Measurements from ENCODE around the gene SCO1.
A peak's percentile ranks its signal among the peaks of the same experiment; 100 is the strongest.
"Not testable (repeated sequence)": the region's sequence is repeated elsewhere in the genome, so short reads cannot be mapped to it uniquely, and the experiment has no call there.

The SCO1 gene

DNA sequence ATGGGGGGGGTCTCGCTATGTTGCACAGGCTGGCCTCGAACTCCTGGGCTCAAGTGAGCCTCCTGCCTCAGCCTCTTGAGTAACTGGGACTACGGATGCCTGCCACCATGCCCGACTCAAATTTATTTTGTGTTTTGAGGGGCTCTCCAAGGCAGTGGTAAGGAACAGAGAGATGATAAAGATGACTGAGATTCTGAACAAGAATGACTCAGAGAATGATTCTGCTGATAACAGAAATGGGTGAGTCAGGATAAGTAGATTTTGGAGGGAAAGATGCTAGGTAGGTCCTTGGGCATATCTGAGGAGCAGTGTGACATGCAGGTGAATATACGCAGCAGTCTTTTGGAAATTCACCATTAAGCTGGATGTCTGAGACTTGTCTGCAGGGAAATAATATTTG lies 29.9 kb upstream of the SCO1 start:
- FAIRE-seq = no peak
- no peak for DNase-seq (ENCODE audit: insufficient read length, low spot score)

DNA sequence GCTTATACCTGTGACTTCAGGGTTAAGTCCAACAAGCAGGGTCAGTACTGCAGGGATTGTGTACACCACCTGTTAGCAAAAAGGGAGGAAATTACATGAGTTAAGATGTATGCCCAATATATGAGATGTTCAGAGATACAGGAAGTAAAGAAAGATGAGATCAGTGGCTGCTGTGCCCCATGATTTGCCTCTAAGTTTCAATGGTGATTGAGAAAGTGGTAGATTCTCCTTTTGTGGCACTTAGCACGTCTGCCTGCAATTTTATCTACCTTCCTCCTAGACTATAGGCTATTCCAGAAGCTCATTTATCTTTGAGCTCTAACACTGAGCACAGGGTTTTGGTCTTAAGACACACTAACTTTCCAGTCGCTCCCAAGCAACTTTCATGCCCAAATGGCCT lies 28.9 kb upstream of the SCO1 start:
- no peak for DNase-seq (ENCODE audit: insufficient read length, low spot score)
- no peak for FAIRE-seq

DNA sequence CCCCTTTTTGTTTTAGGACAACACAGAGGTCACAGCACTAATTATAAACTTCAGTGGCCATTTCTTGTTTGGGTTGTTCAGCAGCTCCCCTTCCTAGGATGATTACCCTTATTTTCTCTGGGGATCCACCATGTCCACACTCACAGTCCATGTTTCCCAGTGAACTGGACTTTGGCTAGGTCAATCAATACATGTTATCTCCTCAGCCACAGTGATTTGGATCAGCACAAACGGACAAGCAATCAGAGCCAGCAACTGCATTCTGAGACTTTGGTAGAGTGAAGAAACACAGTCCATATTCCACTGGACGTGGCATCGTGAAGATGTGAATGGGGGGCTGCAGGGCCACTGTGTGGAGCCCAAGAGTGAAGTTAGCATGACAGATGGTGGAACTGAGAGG lies 27.9 kb upstream of the SCO1 start:
- FAIRE-seq (no peak), DNase-seq (ENCODE audit: insufficient read length, low spot score) (no peak)

DNA sequence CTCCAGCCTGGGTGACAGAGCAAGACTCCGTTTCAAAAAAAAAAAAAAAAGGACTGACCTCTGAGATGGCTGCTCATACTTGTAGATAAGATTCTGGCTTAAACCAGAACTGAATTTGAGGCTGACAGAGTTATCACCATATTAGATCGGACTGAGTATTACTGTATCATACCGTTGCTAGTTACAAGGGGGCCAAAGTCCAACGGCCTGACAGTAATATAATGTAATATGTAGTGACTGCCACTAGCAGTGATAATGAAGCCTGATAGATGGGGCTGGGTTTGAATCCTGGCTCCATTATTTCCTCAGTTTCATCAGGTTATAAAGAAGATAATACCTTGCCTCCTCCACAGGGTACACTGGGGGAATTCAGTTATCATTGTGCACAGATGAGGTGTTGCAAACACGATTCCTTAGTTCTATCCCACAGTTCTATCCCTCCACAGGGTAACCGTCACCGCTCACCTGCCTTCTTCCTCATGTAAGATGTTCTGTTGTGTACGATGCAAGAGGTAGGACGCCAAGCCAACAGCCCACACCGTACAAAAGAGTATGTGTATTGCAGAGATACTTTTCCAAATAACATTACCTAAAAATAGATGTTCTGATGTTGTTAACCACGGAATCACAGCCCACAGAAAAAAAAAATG lies 27.3 kb upstream of the SCO1 start:
- FAIRE-seq = no peak
- no peak for DNase-seq (ENCODE audit: insufficient read length, low spot score)

DNA sequence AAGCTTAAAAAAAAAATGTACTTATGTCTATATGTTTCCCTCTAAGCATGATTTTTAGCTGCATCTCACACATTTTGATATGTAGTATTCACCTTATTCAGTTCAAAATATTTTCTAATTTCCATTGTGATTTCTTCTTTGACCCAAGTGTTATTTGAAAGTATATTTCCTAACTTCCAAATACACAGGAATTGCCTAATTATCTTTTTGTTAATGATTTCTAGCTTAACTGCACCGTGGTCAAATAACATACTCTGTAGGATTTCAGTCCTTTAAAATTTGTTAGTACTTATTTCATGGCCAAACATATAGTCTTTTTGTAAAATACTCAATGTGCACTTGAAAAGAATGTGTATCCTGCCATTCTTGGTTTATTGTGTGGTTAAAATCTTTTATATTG lies 21.2 kb upstream of the SCO1 start:
- FAIRE-seq (no peak), DNase-seq (ENCODE audit: insufficient read length, low spot score) (no peak)

DNA sequence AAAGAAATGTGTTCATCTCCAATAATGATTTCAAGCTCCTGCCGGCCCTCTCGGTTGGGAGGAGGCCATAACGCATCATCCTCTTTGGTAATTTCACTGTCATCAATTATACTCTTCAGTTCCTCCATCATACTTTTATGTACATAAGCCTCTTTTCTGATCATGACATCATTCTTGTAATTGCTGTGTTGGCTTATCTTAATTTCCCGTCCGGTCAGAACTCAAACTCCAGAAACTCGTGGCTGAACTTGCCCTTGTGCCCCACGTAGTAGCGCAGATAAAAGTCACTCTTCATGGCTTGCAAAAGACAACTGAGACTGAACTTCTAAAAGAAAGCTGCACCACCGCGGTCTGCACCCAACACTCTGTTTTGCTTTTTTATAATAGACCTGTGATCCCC lies 18.9 kb upstream of the SCO1 start:
- DNase-seq (ENCODE audit: insufficient read length, low spot score) (no peak), FAIRE-seq (no peak)

DNA sequence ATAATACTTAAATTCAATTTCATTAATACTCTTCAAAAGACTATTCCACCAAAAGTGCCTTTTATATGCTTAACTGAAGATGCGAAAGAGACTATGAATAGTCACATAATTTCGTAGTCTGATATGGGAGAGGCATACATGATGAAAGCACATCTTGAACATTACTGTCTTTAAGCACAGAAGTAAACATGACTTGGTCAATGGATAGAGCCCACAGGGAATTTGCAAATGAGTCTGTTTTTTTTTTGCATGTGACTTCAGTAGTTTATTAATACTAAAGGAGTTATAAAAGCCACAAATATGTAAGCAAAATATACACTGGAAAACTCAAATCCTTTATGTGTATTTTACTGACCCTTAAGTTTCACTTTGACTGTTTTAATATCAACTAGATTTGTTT lies 16.0 kb upstream of the SCO1 start:
- FAIRE-seq (no peak), DNase-seq (ENCODE audit: insufficient read length, low spot score) (no peak)

DNA sequence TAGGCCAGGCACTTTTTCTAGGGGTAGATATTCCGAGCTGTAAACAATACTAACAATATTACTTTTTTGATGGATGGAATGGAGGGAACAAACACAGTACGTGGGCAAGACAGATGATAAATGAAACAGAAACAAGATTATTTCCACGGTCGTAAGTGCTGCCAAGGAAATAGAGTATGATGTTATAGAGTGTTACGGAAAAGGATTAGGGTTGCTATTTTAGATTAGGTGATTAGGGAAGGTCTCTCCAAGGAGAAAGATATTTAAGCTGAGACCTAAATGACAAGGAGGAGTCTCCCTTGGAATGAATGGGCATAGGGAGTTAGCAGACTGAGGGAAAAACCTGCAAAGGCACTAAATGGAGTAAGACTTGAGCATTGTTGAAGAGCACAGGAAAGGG lies 8.4 kb upstream of the SCO1 start:
- no peak for DNase-seq (ENCODE audit: insufficient read length, low spot score)
- no peak for FAIRE-seq

DNA sequence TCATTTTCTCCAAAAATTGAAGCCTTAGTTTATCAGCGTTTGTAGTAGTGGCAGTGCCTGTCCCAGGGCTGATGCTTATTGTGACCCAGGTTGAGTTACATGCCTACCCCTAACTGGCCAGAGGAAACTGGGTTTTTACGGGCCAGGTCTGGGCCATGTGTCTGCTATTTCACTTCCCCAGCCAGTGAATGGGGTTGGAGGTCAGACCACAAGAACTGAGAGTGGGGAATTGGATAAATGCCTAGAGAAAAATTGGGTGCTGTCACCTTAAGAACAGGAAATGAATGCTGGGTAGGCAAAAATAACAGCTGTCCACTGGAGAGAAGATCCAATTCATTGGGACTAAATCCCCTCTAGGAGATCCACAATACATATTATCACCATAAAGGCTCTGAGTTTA lies 5.2 kb upstream of the SCO1 start:
- FAIRE-seq (no peak), DNase-seq (ENCODE audit: insufficient read length, low spot score) (no peak)

DNA sequence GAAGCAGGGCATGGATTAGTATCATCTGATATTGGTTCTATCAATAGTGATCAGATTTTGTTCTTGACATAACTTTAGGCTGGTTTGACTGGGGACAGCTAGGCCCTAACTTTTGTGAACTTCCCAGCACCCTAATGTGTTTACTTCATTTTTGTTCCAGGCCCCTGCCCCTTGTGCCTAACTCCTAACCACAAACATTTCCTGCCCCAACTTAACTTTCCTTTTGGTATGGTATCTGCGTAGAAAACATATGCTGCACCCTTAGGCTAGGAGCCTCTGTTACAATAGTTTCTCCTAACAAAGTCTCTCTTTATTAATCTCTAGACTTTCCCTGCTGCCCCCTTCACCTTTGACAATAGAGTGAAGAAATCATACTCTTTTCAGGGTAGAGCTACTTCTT lies 2.5 kb upstream of the SCO1 start:
- no peak for FAIRE-seq
- DNase-seq (ENCODE audit: insufficient read length, low spot score) = no peak

DNA sequence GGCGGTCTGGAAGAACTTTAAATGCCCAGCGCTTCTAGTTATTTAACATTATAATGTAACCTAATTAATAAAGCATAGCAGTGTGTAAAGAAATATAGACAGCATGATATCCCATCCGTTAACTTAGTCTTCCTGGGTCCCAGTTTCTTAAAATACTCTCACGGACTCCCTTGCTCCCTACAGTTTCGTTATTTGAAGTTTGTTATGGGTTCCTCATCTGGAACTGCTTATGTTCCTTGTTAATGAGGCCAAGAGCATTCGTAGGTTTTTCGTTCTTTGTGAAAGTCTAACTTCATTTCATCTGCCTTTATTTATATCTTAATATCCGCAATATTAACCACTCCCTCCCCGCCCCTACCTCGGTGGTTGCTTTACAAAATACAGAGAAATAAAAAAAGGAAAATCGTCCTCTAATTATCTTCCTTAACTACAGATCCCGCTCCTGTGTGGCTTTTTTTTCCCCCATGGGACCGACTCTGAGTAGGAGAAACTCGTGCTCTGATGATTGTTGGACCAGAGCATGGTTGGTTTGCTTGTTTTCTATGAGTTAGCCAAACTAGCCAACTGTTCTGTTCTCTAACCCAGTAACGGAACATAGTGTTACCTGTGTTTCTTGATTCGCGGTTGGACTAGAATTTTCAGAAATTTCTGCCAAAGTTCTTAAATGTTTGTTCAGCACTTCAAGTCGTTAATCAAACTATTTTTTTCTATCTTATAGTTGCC lies 924 bp upstream of the SCO1 start:
- DNase-seq (ENCODE audit: insufficient read length, low spot score) (no peak), FAIRE-seq (peak; percentile 80)

DNA sequence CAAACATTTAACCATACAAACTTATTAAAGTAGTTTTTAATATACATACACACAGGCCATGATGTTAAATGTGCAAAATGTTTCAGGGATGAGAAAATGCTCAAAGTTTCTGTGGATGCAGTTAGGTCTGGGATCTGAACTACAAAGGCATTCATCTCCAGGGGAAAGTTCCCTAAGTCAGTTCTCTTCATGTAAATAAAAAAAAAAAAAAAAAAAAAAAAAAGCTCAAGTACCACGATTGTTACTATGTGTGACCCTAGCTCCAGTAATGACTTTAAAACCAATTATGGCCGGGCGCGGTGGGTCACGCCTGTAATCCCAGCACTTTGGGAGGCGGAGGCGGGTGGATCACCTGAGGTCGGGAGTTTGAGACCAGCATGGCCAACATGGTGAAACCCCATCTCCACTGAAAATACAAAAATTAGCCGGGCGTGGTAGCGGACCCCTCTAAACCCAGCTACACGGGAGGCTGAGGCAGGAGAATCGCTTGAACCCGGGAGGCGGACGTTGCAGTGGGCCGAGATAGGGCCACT lies 1.4 kb downstream of the SCO1 start:
- FAIRE-seq; DNase-seq (ENCODE audit: insufficient read length, low spot score): not testable (repeated sequence)

DNA sequence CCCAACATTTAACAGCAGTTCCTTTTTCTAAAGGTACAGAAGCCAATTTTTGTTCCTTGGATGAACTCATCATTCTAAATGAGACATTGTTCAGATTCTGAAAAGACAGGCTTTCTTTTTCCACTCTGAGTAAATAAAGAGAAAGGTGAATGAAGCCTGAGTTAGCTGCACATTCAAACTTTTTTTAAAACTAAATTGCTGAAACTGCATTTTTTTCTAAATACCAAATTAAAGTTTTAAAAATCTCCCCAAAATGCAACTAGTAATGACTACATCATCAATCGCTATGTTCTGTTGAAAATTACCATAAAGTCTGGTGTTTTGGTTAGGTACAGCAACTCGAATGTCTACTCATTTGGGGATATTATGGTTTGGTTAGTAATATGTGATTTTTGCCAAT lies 9.8 kb downstream of the SCO1 start:
- FAIRE-seq (no peak), DNase-seq (ENCODE audit: insufficient read length, low spot score) (no peak)

DNA sequence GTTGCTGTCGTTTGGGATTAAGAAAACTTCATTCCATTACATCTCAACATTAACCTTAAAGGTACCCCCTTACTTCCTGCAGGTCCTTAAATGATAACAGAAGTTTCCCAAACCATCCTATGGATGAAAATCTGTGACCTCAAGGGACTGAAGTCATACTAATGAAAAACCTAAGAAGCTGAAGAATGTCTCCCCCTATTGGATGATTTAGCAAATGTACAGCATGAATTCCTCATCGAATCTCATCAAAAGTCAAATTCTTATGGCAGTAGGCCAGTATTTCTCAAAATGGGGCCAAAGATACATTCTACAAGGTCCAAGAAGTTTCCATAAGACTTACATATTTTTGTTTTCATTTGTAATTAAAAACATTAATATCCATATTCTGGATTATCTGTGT lies 13.5 kb downstream of the SCO1 start:
- FAIRE-seq (peak; percentile 78), DNase-seq (ENCODE audit: insufficient read length, low spot score) (no peak)

DNA sequence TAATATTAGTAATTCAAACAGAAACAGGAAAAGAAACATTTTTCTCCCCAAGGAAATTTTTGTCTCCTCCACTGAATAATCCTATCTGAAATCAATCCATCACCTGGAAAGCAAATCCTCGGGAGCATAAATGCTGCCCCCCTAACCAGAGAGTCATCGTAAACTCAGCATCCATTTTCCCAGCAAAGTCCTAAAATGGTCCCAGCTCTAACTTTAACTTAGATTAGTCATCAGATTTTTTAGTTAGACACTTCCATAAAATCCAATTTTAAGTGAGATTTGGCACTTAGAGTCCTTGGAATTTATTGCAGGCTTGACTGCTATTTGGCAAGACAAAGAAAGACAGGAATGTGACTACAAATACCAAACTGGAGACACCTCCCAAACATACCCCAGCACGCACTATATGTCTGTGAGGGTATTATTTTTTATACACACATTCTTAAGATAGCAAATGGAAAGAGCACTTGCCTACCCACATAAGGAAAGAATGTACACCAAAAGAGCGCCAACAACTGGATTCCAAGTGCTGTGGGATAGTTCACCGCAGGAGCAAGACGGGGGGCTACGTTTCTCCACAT lies 15.4 kb downstream of the SCO1 start:
- FAIRE-seq = no peak
- DNase-seq (ENCODE audit: insufficient read length, low spot score) = no peak

DNA sequence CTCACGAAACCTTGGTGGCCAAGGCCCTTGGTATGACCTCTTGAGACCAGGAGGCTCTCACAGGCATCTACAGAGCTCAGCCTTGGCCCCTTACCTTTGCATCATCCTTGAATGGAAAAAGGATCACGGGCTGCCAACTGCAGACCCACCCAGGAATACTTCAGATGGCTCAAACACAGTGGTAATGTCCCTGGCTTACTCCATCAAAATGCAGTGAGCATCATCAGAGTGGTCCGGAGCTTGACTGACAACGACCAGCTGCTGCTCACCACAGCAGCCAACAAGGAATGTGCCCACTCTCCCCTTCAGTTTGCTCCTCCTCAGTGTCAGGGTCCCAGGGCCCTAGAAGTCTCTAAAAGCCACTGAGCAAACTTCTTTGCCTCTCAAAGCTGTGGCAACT lies 22.6 kb downstream of the SCO1 start:
- FAIRE-seq = no peak

DNA sequence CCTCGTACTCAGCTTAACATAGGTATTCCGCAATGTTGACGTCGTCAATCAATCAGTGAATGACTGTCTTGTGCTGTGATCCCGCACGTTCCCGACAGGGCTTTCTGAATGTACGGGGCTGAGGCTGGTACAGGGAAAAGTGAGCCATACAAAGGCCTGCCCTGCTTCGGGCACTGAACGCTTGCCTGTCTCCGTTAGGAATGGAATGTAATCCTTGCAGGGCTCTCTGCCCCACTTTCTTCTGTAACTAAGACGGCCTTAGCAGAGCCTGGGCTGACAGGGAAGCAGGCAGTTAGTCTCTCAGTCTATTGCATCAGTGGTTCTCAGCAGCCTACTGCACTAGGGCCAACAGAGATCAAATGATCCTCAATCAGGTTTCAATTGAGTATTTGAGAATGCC lies 24.0 kb downstream of the SCO1 start:
- FAIRE-seq = no peak
- DNase-seq (ENCODE audit: insufficient read length, low spot score) = no peak

More for the DNA sequence above, 22.6 kb downstream of the SCO1 start:
- no peak for DNase-seq (ENCODE audit: insufficient read length, low spot score)

DNA sequence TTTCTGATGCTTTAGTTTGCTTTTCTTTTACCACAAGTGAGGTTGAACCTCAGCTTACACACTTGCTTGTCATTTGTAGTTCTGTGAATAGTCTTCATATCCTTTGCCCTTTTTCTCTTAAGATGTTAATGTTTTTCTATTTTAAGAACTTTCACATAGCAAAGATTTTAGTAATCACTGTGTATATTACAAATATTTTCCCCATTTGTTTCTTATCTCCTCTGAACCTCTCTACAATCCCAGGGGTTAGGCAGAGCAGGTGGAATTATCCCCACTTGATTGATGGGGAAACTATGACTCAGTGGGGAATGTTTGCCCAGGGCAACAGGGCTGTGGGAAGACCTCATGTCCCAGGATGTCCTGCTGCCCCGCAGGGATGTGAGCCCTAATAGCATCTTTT lies 28.6 kb downstream of the SCO1 start:
- DNase-seq (ENCODE audit: insufficient read length, low spot score) = no peak
- FAIRE-seq = no peak

DNA sequence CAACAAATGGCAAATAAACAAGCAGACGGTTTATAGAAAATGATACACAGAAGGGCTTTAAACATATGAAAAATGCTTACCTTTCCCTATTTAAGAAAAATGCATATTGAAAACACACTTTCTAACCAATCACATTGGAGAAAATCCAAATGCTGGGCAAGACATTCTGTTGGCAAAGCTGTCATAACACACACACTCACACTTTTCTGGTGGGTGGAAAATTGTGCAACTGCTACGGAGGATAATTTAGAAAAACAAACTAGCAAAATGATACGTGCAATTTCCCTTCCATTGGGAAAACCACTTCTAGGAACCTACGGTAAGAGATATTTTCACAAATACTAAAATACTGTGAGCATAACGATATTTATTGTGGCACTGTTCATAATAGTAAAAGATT lies 30.4 kb downstream of the SCO1 start:
- no peak for FAIRE-seq
- DNase-seq (ENCODE audit: insufficient read length, low spot score) = no peak

DNA sequence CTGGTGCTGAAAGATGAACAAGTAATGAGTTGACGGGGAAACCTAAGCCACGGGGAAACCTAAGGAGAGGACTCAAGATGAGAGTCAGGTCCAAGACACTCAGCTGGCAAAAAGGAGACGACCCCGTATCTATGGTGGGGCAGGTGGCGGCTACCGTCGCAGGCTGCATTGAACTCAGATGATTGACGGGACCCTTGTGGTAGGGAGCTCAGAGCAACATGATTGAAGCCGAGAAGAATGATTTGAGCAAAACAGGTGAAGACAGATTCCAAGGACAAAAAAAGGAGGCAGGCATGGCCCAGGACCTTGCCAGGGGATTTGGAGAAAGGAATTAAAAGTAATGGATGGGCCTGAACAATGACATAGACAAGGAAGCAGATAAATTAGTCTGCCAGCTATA lies 32.8 kb downstream of the SCO1 start:
- no peak for DNase-seq (ENCODE audit: insufficient read length, low spot score)
- no peak for FAIRE-seq

DNA sequence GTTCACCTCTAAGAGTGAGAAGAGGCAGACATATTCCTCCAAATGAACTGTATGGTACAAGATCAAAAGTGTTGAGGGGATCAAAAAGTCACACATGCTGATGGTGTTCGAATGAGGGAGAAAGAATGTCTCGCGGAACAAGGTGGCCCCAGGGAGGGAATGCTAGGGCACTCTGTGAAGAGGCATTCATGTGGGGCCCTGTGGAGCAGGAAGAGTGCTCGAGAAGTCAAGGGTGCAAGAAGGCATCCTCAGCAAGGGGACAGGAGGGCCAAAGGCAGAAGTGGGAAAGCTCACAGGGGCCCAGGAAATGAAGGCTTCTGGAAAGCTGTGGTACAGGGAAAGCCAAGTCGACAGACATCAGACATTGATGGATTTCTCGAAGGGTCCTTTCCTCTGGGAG lies 34.1 kb downstream of the SCO1 start:
- no peak for FAIRE-seq
- no peak for DNase-seq (ENCODE audit: insufficient read length, low spot score)

DNA sequence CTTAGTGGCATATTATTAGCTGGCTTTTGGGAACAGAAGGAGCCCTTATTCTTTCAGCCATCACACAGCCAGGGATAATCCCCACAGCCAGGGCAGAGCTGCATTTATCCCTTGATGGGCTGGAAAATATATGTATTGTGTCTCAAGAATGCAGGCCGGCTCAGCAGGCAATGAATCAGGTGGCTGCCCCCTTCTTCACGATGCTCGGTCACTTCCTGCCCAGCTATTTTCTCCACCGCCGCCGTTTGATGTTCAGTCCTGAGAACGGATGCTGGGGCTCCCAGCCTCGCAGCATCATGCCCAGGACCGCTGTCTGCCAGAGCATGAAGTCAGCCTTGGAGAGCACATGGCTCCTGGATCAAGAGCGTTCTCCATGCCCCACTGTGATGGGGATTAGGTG lies 35.9 kb downstream of the SCO1 start:
- no peak for DNase-seq (ENCODE audit: insufficient read length, low spot score)
- FAIRE-seq = no peak
